Measurements from ENCODE around the gene HOXD4.

DNA sequence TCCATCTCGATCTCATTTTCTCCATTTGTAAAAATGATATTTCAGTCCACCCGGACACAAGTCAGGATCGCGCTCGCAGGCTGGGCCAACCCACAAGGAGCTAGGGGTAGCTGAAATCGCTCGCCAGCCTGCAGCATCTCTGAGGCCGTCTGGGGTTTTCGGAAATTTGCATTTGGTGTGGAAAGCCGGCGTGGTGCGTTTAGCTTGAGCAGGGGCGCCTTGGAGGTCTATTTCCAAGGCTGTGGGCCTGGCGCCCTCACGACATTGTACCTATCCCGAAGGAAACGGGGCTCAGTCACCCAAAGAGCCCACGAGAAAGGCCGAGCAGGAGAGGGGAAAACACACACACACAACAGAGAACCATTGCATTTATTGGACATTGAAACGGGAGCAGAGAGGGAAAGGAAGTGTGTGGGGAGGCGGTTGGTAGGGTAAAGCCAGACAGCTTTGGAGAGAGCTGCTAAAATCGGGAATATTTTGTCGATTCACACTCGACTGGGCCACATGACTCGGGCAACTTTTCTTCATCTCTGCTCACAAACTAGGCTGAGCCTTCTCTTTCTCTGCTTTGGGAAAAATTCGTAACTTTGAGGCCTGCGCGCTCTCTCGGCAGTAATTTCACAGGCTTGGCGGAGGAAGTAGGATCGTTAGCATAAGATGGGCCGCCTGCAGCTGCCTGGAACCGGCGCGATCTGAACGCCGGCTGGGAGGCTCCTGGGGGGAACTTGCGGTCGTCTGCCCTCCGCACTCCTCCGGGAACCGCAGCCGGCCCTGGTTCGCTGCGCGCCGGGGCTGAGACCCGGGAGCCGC is 23.0 kb upstream of the HOXD4 start:
- TF ChIP-seq, protein P1, sequence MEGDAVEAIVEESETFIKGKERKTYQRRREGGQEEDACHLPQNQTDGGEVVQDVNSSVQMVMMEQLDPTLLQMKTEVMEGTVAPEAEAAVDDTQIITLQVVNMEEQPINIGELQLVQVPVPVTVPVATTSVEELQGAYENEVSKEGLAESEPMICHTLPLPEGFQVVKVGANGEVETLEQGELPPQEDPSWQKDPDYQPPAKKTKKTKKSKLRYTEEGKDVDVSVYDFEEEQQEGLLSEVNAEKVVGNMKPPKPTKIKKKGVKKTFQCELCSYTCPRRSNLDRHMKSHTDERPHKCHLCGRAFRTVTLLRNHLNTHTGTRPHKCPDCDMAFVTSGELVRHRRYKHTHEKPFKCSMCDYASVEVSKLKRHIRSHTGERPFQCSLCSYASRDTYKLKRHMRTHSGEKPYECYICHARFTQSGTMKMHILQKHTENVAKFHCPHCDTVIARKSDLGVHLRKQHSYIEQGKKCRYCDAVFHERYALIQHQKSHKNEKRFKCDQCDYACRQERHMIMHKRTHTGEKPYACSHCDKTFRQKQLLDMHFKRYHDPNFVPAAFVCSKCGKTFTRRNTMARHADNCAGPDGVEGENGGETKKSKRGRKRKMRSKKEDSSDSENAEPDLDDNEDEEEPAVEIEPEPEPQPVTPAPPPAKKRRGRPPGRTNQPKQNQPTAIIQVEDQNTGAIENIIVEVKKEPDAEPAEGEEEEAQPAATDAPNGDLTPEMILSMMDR (IDR thresholded peaks at IDR 0.05), result no peak
- TF ChIP-seq POLR2A (IDR thresholded peaks at IDR 0.05), result no peak

All from thyroid gland (tissue), 4 donors.